Fibroblast of lung (primary cell): ENCODE results near the gene SENP2. TPM values are rescaled to one million over a fixed set of nuclear protein-coding genes. Genes with fewer than 3 reads are reported as not detected.

ENCODE experiments used
- DNase-seq, 2 donors: peaks; one replicate each; pipeline versions ENCODE4 v3.0.0 to v3.0.0-alpha.2; 2010; ENCODE audit warnings: low read depth in 2 of 2
- H2AFZ ChIP-seq: 2 replicates; pipeline ENCODE4 v1.5.1; 2012; ENCODE audit warnings: low read length, control low read depth, inconsistent platforms
- H3K27ac ChIP-seq: 2 replicates; pipeline ENCODE4 v1.5.1; 2011; ENCODE audit warnings: low read length, control low read depth; ENCODE audit not compliant: insufficient read depth
- H3K27me3 ChIP-seq: 2 replicates; pipeline ENCODE4 v1.5.1; 2011; ENCODE audit warnings: mild to moderate bottlenecking, low read length; ENCODE audit not compliant: control insufficient read depth, insufficient read depth
- H3K36me3 ChIP-seq: 2 replicates; pipeline ENCODE4 v1.5.1; 2011; ENCODE audit warnings: low read length; ENCODE audit not compliant: control insufficient read depth, insufficient read depth
- H3K4me1 ChIP-seq: 2 replicates; pipeline ENCODE4 v1.5.1; 2011; ENCODE audit warnings: low read length; ENCODE audit not compliant: control insufficient read depth, insufficient read depth; ENCODE audit errors: extremely low read depth
- H3K4me2 ChIP-seq: 2 replicates; pipeline ENCODE4 v1.5.1; 2011; ENCODE audit warnings: low read length, control low read depth; ENCODE audit not compliant: insufficient read depth; ENCODE audit errors: extremely low read depth
- H3K4me3 ChIP-seq, 4 experiments: fragments of 200-600 bp in 1 of 4; sonication (generic) in 1 of 4; replicated peaks in 1 of 4; 2 replicates each; pipeline ENCODE4 v1.5.1; 2011 to 2016; ENCODE audit warnings: low read length in 4 of 4, low read depth in 3 of 4, mild to moderate bottlenecking in 3 of 4, control low read depth in 2 of 4, inconsistent platforms in 1 of 4, mixed read lengths in 1 of 4; ENCODE audit not compliant: insufficient read depth in 1 of 4; ENCODE audit errors: control extremely low read depth in 1 of 4
- H3K79me2 ChIP-seq: 2 replicates; pipeline ENCODE4 v1.5.1; 2012; ENCODE audit warnings: mild to moderate bottlenecking, low read length, inconsistent platforms; ENCODE audit not compliant: control insufficient read depth, insufficient read depth
- H3K9ac ChIP-seq: 2 replicates; pipeline ENCODE4 v1.5.1; 2011; ENCODE audit warnings: mild to moderate bottlenecking, low read length, control low read depth; ENCODE audit not compliant: insufficient read depth
- H3K9me3 ChIP-seq: 2 replicates; pipeline ENCODE4 v1.5.1; 2012; ENCODE audit warnings: low read depth, low read length; ENCODE audit not compliant: control insufficient read depth, insufficient read depth
- H4K20me1 ChIP-seq: 2 replicates; pipeline ENCODE4 v1.5.1; 2011; ENCODE audit warnings: low read length; ENCODE audit not compliant: control insufficient read depth, insufficient read depth; ENCODE audit errors: extremely low read depth
- CTCF ChIP-seq, 2 donors: IDR thresholded peaks in 1 of 2; conservative IDR thresholded peaks in 1 of 2; 1 replicate in 1 of 2; 2 replicates in 1 of 2; pipeline ENCODE4 v1.5.1; 2011 to 2012; ENCODE audit warnings: low read length in 2 of 2, control low read depth in 1 of 2, inconsistent platforms in 1 of 2, low read depth in 1 of 2, mild to moderate bottlenecking in 1 of 2
- EZH2 ChIP-seq: IDR thresholded peaks from 2 replicates; pipeline ENCODE4 v1.5.1; 2012; ENCODE audit warnings: low read length, control low read depth, mild to moderate bottlenecking; ENCODE audit errors: missing control alignments
- polyA plus RNA-seq, 2 donors: library from polyadenylated mRNA; depleted of rRNA in 1 of 2; stranded (reverse) in 1 of 2; unstranded in 1 of 2; fragments of >200 nt; gene quantifications; 2 replicates each; pipeline ENCODE4 v1.2.1, GENCODE V29; 2011 to 2012; ENCODE audit warnings: missing spikeins in 1 of 2
- total RNA-seq: library from RNA; depleted of rRNA; stranded (reverse); fragments of >200 nt; gene quantifications from 2 replicates; pipeline ENCODE4 v1.2.1, GENCODE V29; 2014

The SENP2 gene
- total and polyA plus RNA-seq, 2 donors (not counting 1 experiment from before 2014, with no cell fraction given): 19.6 to 26.9 TPM

- no peak for DNase-seq
- H3K79me2 ChIP-seq: no peaks in the 10 kb centered on the region
- H3K27ac ChIP-seq: no peak overlapping the region
- no peak overlapping the region for H3K9ac ChIP-seq
- H4K20me1 ChIP-seq: no peaks in the 10 kb centered on the region
- H3K9me3 ChIP-seq: no peaks in the 10 kb centered on the region
- TF ChIP-seq EZH2: no peak
- no peak for TF ChIP-seq CTCF (conservative IDR thresholded peaks at IDR 0.05 in 1 of 2, IDR thresholded peaks at IDR 0.05 in 1 of 2; ENCODE audit: low read depth in 1 of 2, low read length in 2 of 2)
- no peak overlapping the region for H2AFZ ChIP-seq
- no peak overlapping the region for H3K4me3 ChIP-seq
- no peak overlapping the region for H3K4me2 ChIP-seq
- H3K4me1 ChIP-seq: peaks cover 7% of the 10 kb centered on the region
- H3K27me3 ChIP-seq: peaks cover 9% of the 10 kb centered on the region
- no peaks in the 10 kb centered on the region for H3K36me3 ChIP-seq
Observed at GRCh38 chr3:185561374-185561943, 24.6 kb upstream of the SENP2 start.

- TF ChIP-seq EZH2 (no peak), CTCF (conservative IDR thresholded peaks at IDR 0.05 in 1 of 2, IDR thresholded peaks at IDR 0.05 in 1 of 2; ENCODE audit: low read depth in 1 of 2, low read length in 2 of 2) (no peak)
- Histone ChIP-seq H3K4me2 (no peak overlapping the region), H4K20me1 (no peaks in the 10 kb centered on the region), H3K4me3 (no peak overlapping the region), H2AFZ (no peak overlapping the region), H3K9ac (no peak overlapping the region), H3K9me3 (no peaks in the 10 kb centered on the region), H3K27ac (no peak overlapping the region), H3K79me2 (no peaks in the 10 kb centered on the region), H3K36me3 (no peaks in the 10 kb centered on the region), H3K4me1 (peaks cover 7% of the 10 kb centered on the region), H3K27me3 (peaks cover 9% of the 10 kb centered on the region)
- DNase-seq: no peak
Observed at GRCh38 chr3:185561958-185562357, 24.1 kb upstream of the SENP2 start.

- DNase-seq: no peak
- H3K27me3 ChIP-seq: no peaks in the 10 kb centered on the region
- H4K20me1 ChIP-seq: no peaks in the 10 kb centered on the region
- no peaks in the 10 kb centered on the region for H3K4me1 ChIP-seq
- no peaks in the 10 kb centered on the region for H3K79me2 ChIP-seq
- H3K4me3 ChIP-seq: no peak overlapping the region
- H3K27ac ChIP-seq: no peak overlapping the region
- H3K9ac ChIP-seq: no peak overlapping the region
- H3K4me2 ChIP-seq: no peak overlapping the region
- H3K36me3 ChIP-seq: no peaks in the 10 kb centered on the region
- H2AFZ ChIP-seq: no peak overlapping the region
- TF ChIP-seq CTCF (conservative IDR thresholded peaks at IDR 0.05 in 1 of 2, IDR thresholded peaks at IDR 0.05 in 1 of 2; ENCODE audit: low read depth in 1 of 2, low read length in 2 of 2) (no peak), EZH2 (no peak)
- H3K9me3 ChIP-seq: no peaks in the 10 kb centered on the region
Observed at GRCh38 chr3:185572183-185572582, 13.9 kb upstream of the SENP2 start.
